BE2C (cell line): ENCODE measurements around the gene ANKRD18B.
"Not testable (repeated sequence)": the region's sequence is repeated elsewhere in the genome, so short reads cannot be mapped to it uniquely, and the experiment has no call there.

ENCODE experiments used
- DNase-seq: peaks from one replicate; pipeline ENCODE4 v3.0.0-alpha.2; 2020
- H3K27me3 ChIP-seq: fragments of 250-450 bp; sonication (Bioruptor Pico); 2 replicates; pipeline ENCODE4 v1.5.1; 2020; ENCODE audit warnings: mild to moderate bottlenecking
- H3K36me3 ChIP-seq: fragments of 250-450 bp; sonication (Bioruptor Pico); 2 replicates; pipeline ENCODE4 v1.5.1; 2020; ENCODE audit warnings: mild to moderate bottlenecking
- H3K4me1 ChIP-seq: fragments of 250-450 bp; sonication (Bioruptor Pico); 2 replicates; pipeline ENCODE4 v1.5.1; 2020
- H3K4me3 ChIP-seq: 2 replicates; pipeline ENCODE4 v1.5.1; 2011; ENCODE audit warnings: low read depth, low read length
- H3K9me3 ChIP-seq: fragments of 250-450 bp; sonication (Bioruptor Pico); 2 replicates; pipeline ENCODE4 v1.5.1; 2020
- CTCF ChIP-seq: IDR thresholded peaks from 2 replicates; pipeline ENCODE4 v1.5.1; 2012; ENCODE audit warnings: mild to moderate bottlenecking, low read depth, low read length

ANKRD18B gene

GRCh38 chr9:33604249-33604648 lies 80.2 kb downstream of the ANKRD18B start:
- not testable (repeated sequence) for H3K4me1 ChIP-seq, H3K36me3 ChIP-seq, H3K9me3 ChIP-seq, H3K27me3 ChIP-seq, DNase-seq, H3K4me3 ChIP-seq
- TF ChIP-seq CTCF: peak; percentile 34

- H3K4me1 ChIP-seq, H3K9me3 ChIP-seq, H3K4me3 ChIP-seq, H3K27me3 ChIP-seq, H3K36me3 ChIP-seq: not testable (repeated sequence)
- DNase-seq: peak; percentile 42
These were observed 80.9 kb downstream of the ANKRD18B start for GRCh38 chr9:33604936-33605335.

GRCh38 chr9:33611358-33611757 lies 87.3 kb downstream of the ANKRD18B start:
- TF ChIP-seq CTCF: no peak

GRCh38 chr9:33612410-33612809 lies 88.4 kb downstream of the ANKRD18B start:
- not testable (repeated sequence) for H3K9me3 ChIP-seq, H3K27me3 ChIP-seq, H3K36me3 ChIP-seq, DNase-seq, H3K4me1 ChIP-seq, H3K4me3 ChIP-seq

More at GRCh38 chr9:33611358-33611757, 87.3 kb downstream of the ANKRD18B start:
- Histone ChIP-seq H3K27me3 (no peaks in the 10 kb centered on the region), H3K4me1 (no peaks in the 10 kb centered on the region), H3K9me3 (no peaks in the 10 kb centered on the region), H3K36me3 (no peaks in the 10 kb centered on the region), H3K4me3 (no peak overlapping the region)
- no peak for DNase-seq

GRCh38 chr9:33614001-33614687 lies 90.1 kb downstream of the ANKRD18B start:
- Histone ChIP-seq H3K4me3 (no peak overlapping the region), H3K4me1 (no peaks in the 10 kb centered on the region), H3K36me3 (no peaks in the 10 kb centered on the region), H3K9me3 (no peaks in the 10 kb centered on the region), H3K27me3 (no peaks in the 10 kb centered on the region)
- no peak for DNase-seq
- TF ChIP-seq CTCF: no peak

GRCh38 chr9:33618370-33618769 lies 94.3 kb downstream of the ANKRD18B start:
- H3K36me3 ChIP-seq, H3K4me1 ChIP-seq, H3K4me3 ChIP-seq, H3K27me3 ChIP-seq, DNase-seq, H3K9me3 ChIP-seq: not testable (repeated sequence)

- no peak for TF ChIP-seq CTCF
- Histone ChIP-seq H3K4me3 (no peak overlapping the region), H3K4me1 (no peaks in the 10 kb centered on the region), H3K36me3 (no peaks in the 10 kb centered on the region), H3K9me3 (no peaks in the 10 kb centered on the region), H3K27me3 (no peaks in the 10 kb centered on the region)
- DNase-seq: no peak
These were observed 95.8 kb downstream of the ANKRD18B start for GRCh38 chr9:33619666-33620404.
